GM12875 (cell line): ENCODE measurements around the gene DLG1.

Experiments used
- H3K4me3 ChIP-seq: one replicate; pipeline ENCODE4 v1.5.1; 2011; ENCODE audit warnings: low read depth, low read length, control low read depth
- TF ChIP-seq, protein P1 (sequence below): IDR thresholded peaks from 2 replicates; pipeline ENCODE4 v1.5.1; 2011; ENCODE audit warnings: low read depth, mild to moderate bottlenecking, control low read depth, inconsistent platforms, low read length, moderate library complexity, borderline replicate concordance; ENCODE audit not compliant: insufficient read depth

Gene DLG1

DNA sequence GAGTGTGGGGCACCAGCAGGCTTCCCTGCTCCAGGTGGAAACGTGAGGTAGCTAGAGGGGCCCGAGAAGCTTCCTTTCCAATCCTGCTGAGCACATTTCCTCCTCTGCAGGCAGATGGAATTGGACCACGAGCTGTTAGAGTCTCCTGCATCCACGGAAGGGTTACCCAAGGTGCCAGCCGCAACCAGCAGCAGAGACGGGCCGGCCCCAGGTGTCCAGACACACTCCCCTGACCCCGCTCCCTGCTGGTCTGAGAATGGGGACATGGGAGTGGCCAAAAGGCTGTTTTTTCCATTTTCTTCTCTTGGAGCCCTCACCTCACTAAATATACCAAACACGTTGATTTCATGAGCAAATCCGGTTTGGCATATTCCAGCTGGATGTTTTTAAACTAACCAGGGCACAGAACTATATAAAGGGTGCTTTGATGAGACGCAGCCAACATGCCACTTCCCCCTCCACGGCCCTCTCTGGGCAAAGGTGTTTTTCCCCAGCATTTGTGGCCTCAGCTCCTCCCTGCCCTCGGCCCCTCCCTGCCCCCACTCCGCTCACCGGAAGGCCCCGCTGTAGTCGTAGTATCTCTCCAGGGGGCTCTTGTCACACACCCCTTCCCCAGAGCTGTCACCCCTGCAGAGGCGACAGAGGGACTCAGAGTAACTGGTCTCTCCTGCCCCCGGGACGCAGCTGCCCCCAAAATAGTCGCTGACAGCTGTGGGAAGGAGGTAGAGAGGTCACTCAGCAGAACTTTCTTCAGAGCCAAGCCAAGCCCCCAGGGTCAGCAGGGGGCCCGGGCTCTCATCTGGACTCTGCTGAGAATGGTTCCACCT, 275.8 kb downstream of the DLG1 start:
- H3K4me3 ChIP-seq, result no peak overlapping the region

DNA sequence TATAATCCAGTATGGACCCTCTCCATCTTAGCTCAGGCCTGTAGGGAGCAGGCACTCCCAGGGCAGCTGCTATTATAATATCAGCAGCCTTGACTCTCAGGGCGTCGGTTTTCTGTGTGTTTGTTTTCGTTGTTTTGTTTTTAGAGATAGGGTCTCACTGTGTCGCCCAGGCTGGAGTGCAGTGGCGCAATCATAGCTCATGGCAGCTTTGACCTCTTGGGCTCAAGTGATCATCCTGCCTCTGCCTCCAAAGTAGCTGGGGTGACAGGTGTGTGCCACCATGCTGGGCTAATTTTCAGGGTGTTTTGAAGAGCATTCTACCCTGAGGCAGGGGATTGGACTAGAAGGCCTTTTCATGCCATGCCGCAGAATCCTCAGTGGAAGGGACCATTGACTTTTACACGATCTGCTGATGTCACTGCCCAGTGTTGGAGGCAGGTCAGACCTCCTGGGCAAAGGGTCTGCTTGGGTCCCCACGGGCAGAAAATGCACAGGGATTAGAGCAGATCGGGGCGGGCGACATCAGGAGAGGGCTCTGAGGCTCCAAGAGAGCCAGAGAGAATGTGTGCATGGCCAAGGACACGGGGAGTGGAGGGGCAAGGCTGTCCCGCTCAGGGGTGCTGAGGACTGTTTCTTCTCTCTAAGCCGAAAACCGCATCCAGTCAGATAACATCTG, 276.5 kb downstream of the DLG1 start:
- TF ChIP-seq, protein P1, sequence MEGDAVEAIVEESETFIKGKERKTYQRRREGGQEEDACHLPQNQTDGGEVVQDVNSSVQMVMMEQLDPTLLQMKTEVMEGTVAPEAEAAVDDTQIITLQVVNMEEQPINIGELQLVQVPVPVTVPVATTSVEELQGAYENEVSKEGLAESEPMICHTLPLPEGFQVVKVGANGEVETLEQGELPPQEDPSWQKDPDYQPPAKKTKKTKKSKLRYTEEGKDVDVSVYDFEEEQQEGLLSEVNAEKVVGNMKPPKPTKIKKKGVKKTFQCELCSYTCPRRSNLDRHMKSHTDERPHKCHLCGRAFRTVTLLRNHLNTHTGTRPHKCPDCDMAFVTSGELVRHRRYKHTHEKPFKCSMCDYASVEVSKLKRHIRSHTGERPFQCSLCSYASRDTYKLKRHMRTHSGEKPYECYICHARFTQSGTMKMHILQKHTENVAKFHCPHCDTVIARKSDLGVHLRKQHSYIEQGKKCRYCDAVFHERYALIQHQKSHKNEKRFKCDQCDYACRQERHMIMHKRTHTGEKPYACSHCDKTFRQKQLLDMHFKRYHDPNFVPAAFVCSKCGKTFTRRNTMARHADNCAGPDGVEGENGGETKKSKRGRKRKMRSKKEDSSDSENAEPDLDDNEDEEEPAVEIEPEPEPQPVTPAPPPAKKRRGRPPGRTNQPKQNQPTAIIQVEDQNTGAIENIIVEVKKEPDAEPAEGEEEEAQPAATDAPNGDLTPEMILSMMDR, result no peak
- no peak overlapping the region for H3K4me3 ChIP-seq

More for the DNA sequence above, 275.8 kb downstream of the DLG1 start:
- TF ChIP-seq, protein P1, result no peak

DNA sequence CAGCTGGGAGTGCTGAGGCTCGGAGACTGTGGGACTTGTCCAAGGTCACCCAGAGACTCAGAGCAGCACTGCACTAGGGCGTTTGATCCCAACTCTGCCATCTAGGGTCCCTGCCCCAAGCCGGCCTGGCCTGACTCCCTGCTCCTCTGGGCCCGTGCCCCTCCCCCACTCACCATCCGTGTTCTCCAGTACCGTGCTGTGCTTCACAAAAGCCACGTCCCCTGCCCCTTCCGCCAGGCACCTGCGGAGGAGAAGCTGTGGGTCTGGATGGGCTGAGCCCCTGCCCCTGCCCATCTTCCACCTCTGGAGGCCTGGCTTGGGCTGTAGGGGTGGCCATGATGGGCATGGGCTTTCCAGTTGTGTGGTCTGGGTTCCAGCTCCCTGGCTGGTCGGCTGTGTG, 277.2 kb downstream of the DLG1 start:
- H3K4me3 ChIP-seq, result no peak overlapping the region
- TF ChIP-seq, protein P1, result no peak

DNA sequence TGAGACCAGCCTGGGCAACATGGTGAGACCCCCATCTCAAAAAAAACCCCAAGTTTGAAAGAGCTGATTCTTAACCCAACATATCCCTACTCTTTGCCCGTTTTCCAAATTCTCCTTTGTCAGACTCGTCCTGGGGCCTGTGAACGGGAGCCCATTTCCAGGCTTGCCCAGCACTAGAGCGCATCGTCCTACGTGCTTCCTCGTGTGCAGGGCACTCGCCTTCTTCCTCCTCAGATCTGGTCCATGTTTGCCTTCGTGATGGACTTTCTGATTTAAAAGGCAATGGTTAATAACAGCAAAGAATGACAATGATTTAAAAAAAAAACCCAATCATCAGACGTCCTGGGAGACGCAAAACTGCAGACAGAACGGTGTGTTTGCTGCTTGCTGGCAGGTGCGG, 278.9 kb downstream of the DLG1 start:
- TF ChIP-seq, protein P1, result no peak
- no peak overlapping the region for H3K4me3 ChIP-seq

DNA sequence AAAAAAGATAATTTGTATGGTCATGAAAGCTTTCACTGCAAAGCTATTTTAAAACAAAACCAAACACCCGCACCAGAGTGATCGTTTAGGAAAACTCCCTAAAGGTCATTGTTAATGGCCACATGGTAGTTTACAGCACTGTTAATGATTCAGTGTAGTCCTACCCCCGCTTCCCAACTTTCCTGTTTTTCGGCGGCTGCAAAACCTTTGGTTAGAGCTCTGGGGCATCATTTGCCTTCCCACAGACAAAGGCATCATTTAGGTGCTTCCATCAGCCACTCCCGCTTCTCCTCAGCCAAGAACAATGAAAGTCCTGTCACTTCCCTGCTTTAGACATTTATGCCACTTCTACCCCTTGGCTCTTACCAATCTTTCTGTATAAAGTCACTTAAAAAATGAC, 279.4 kb downstream of the DLG1 start:
- TF ChIP-seq, protein P1, result no peak
- H3K4me3 ChIP-seq, result no peak overlapping the region

DNA sequence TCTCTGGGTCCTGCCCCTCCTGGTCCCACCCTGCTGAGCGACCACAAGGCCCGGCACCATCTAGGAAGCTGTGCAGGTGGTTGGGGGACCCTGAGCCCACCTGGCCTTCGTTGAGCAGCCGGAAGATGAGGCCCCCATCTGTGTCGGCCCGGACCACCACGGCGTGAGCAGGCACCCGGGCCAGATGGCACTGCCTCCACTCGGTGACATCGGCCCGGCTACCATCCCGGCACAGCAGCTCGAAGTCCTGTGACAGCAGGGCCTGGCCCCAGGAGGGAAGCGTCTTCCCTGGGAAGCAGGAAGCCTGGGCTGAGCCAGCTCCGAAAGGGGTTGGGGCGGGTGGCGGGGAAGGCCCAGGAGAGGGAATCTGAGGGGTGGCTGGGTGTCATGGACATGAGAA, 281.4 kb downstream of the DLG1 start:
- H3K4me3 ChIP-seq, result no peak overlapping the region

More for the DNA sequence above, 281.4 kb downstream of the DLG1 start:
- TF ChIP-seq, protein P1, result no peak
